GM19324 (cell line): Measurements from ENCODE around the gene SGSM1.

Experiments
- ATAC-seq: cut with Tn5 transposase; IDR thresholded peaks from one replicate; pipeline ENCODE4 v1.9.1; 2021; ENCODE audit warnings: mild to moderate bottlenecking, moderate library complexity; ENCODE audit not compliant: unreplicated experiment, low FRiP score

SGSM1 gene

GRCh38 chr22:24807284-24807950, 1.4 kb downstream of the SGSM1 start:
- no peak for ATAC-seq

GRCh38 chr22:24809331-24809730, 3.3 kb downstream of the SGSM1 start:
- no peak for ATAC-seq

GRCh38 chr22:24810043-24810749, 4.2 kb downstream of the SGSM1 start:
- ATAC-seq = no peak

- no peak for ATAC-seq
Measured at GRCh38 chr22:24812950-24813775, 7.2 kb downstream of the SGSM1 start.

- no peak for ATAC-seq
Measured at GRCh38 chr22:24813861-24814770, 8.1 kb downstream of the SGSM1 start.

- ATAC-seq = no peak
Measured at GRCh38 chr22:24816806-24817205, 10.8 kb downstream of the SGSM1 start.

- no peak for ATAC-seq
Measured at GRCh38 chr22:24819487-24819886, 13.5 kb downstream of the SGSM1 start.

- ATAC-seq = no peak
Measured at GRCh38 chr22:24819911-24820461, 14.0 kb downstream of the SGSM1 start.

- no peak for ATAC-seq
Measured at GRCh38 chr22:24822471-24822870, 16.5 kb downstream of the SGSM1 start.

- ATAC-seq = no peak
Measured at GRCh38 chr22:24823787-24824186, 17.8 kb downstream of the SGSM1 start.

- ATAC-seq = no peak
Measured at GRCh38 chr22:24824250-24824649, 18.2 kb downstream of the SGSM1 start.

GRCh38 chr22:24824915-24825314, 18.9 kb downstream of the SGSM1 start:
- ATAC-seq = no peak

- ATAC-seq = no peak
Measured at GRCh38 chr22:24826710-24827285, 20.8 kb downstream of the SGSM1 start.

GRCh38 chr22:24827296-24827695, 21.3 kb downstream of the SGSM1 start:
- ATAC-seq = no peak

GRCh38 chr22:24830205-24830979, 24.4 kb downstream of the SGSM1 start:
- ATAC-seq = no peak

GRCh38 chr22:24831687-24832086, 25.7 kb downstream of the SGSM1 start:
- ATAC-seq = no peak

- ATAC-seq = no peak
Measured at GRCh38 chr22:24833881-24834495, 28.0 kb downstream of the SGSM1 start.

- ATAC-seq = no peak
Measured at GRCh38 chr22:24834845-24835570, 29.0 kb downstream of the SGSM1 start.
